GM19238 (cell line): Measurements from ENCODE around the gene MISP.
"Not testable (repeated sequence)": the region's sequence is repeated elsewhere in the genome, so short reads cannot be mapped to it uniquely, and the experiment has no call there.

Experiments used
- DNase-seq: peaks from one replicate; pipeline ENCODE4 v3.0.0; 2011; ENCODE audit warnings: low spot score; ENCODE audit not compliant: insufficient read length

The MISP gene

GRCh38 chr19:750640-751423, at the start of gene MISP:
MISP (plus strand) TSS chr19:751112; CDS start chr19:756947, 5,835 bp downstream.
- DNase-seq, result no peak

- not testable (repeated sequence) for DNase-seq
These were observed 48.1 kb upstream of the MISP start for GRCh38 chr19:702847-703246.

- no peak for DNase-seq
These were observed 47.6 kb upstream of the MISP start for GRCh38 chr19:703329-703650.

- DNase-seq, result no peak
These were observed 47.1 kb upstream of the MISP start for GRCh38 chr19:703651-704446.

- DNase-seq, result no peak
These were observed 46.5 kb upstream of the MISP start for GRCh38 chr19:704447-704741.

GRCh38 chr19:708154-709143, 42.5 kb upstream of the MISP start, which contains the start of gene PALM:
PALM (plus strand) TSS chr19:708935; CDS start chr19:709147, 212 bp downstream.
- DNase-seq, result no peak

- DNase-seq, result no peak
These were observed 41.5 kb upstream of the MISP start for GRCh38 chr19:709196-709964.

- no peak for DNase-seq
These were observed 40.8 kb upstream of the MISP start for GRCh38 chr19:709965-710571.

- DNase-seq, result no peak
These were observed 40.1 kb upstream of the MISP start for GRCh38 chr19:710767-711166.

- no peak for DNase-seq
These were observed 39.7 kb upstream of the MISP start for GRCh38 chr19:711254-711653.

- DNase-seq, result no peak
These were observed 35.6 kb upstream of the MISP start for GRCh38 chr19:715347-715746.

GRCh38 chr19:718251-718951, 32.5 kb upstream of the MISP start:
- DNase-seq, result no peak

GRCh38 chr19:718991-719512, 31.9 kb upstream of the MISP start:
- DNase-seq, result no peak

- no peak for DNase-seq
These were observed 31.1 kb upstream of the MISP start for GRCh38 chr19:719636-720344.

- no peak for DNase-seq
These were observed 30.4 kb upstream of the MISP start for GRCh38 chr19:720345-721160.

GRCh38 chr19:722553-723101, 28.3 kb upstream of the MISP start:
- no peak for DNase-seq

GRCh38 chr19:723247-723646, 27.7 kb upstream of the MISP start:
- no peak for DNase-seq

GRCh38 chr19:723714-724113, 27.2 kb upstream of the MISP start:
- DNase-seq, result no peak
